ENCODE results near the gene MYEOV.

DNA sequence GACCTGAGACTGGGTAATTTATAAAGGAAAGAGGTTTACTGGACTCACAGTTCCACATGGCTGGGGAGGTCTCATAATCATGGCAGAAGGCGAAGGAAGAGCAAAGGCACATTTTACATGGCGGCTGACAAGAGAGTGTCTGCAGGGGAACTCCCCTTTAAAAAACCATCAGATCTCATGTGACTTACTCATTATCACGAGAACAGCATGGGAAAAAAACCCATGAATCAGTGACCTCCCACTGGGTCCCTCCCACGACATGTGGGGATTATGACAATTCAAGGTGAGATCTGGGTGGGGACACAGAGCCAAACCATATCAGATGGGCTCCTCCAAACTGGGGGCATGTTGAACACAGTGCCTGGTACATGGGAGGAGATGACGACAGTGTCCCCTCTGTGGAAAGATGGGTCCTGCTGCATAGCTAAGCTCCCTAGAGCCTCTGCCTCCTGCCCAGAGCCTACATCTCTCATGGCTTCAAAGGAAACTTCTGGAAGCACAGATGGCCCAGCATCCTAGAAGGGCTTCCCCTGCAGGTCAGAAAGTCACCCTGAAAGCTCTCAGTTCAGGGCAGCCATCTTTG lies 46.1 kb downstream of the MYEOV start:
- no peak for TF ChIP-seq SUZ12 (IDR thresholded peaks at IDR 0.05; ENCODE audit: extremely low read depth, insufficient read depth, insufficient read length)
- no peak for TF ChIP-seq YY1 (IDR thresholded peaks at IDR 0.05; ENCODE audit: insufficient read depth, insufficient read length)
- no peak for TF ChIP-seq ZNF274 (IDR thresholded peaks at IDR 0.05; ENCODE audit: low read depth, low read length)
